K562 (cell line): Measurements from ENCODE around the gene EEF2K. TPM values are rescaled to one million over a fixed set of nuclear protein-coding genes. Genes with fewer than 3 reads are reported as not detected.

Source experiments
- ATAC-seq: fragments of 200-7000 bp; cut with Tn5 transposase; 3 replicates; pipeline ENCODE4 v1.9.1; 2020; ENCODE audit warnings: moderate library complexity
- BruUV-seq: library from RNA; stranded (reverse); fragments of 400-500 nt; replicated peaks from 2 replicates; lab custom pipeline; 2021; lab: Mats Ljungman, UMichigan
- CTCF ChIA-PET: fragments of 300-600 bp; formaldehyde crosslinking; extraction: SDS; loops from one replicate; lab custom pipeline; 2021; ENCODE audit warnings: low intra/inter-chr PET ratio; lab: Yijun Ruan, JAX
- POLR2A ChIA-PET: fragments of 300-600, 350-650 bp; sonication (Branson Sonifier 250); formaldehyde crosslinking; extraction: SDS; loops from one replicate; lab custom pipeline; 2021; ENCODE audit warnings: antibody characterized with exemption, inconsistent platforms; lab: Yijun Ruan, JAX
- DNase-seq, 4 experiments: peaks; one replicate each; pipeline versions ENCODE4 v3.0.0 to v3.0.0-alpha.2; 2011 to 2018; ENCODE audit warnings: low spot score in 3 of 4, mixed read lengths in 3 of 4; ENCODE audit errors: extremely low read depth in 1 of 4
- FAIRE-seq: peaks from 2 replicates; lab custom pipeline; 2011; peaks lifted over from hg19 to GRCh38; lab: Jason Lieb, UNC
- H2AFZ ChIP-seq: 2 replicates; pipeline ENCODE4 v1.6.0; 2011; ENCODE audit warnings: low read depth, low read length, control low read depth, inconsistent platforms
- H3K27ac ChIP-seq: fragments of 200-600 bp; 3 replicates; pipeline ENCODE4 v1.8.0; 2011; ENCODE audit warnings: low read depth, mild to moderate bottlenecking, control low read depth, inconsistent platforms, low read length, moderate library complexity, mixed read lengths; ENCODE audit errors: extremely low read depth
- H3K27me3 ChIP-seq, 2 experiments: fragments of 300-600 bp in 1 of 2; 2 replicates in 1 of 2; 3 replicates in 1 of 2; pipeline versions ENCODE4 v1.6.0 to v1.8.0; 2011; ENCODE audit warnings: inconsistent platforms in 2 of 2, low read length in 2 of 2, mild to moderate bottlenecking in 1 of 2, mixed read lengths in 1 of 2, moderate library complexity in 1 of 2; ENCODE audit not compliant: control insufficient read depth in 2 of 2, insufficient read depth in 2 of 2
- H3K36me3 ChIP-seq: fragments of 300-600 bp; 3 replicates; pipeline ENCODE4 v1.8.0; 2011; ENCODE audit warnings: mild to moderate bottlenecking, low read length, inconsistent platforms; ENCODE audit not compliant: control insufficient read depth, insufficient read depth
- H3K4me1 ChIP-seq, 2 experiments: fragments of 200-600 bp in 1 of 2; replicated peaks in 1 of 2; 2 replicates in 1 of 2; 3 replicates in 1 of 2; pipeline versions ENCODE4 v1.5.1 to v1.8.0; 2011; ENCODE audit warnings: inconsistent platforms in 2 of 2, low read length in 2 of 2, mild to moderate bottlenecking in 1 of 2, mixed read lengths in 1 of 2, moderate library complexity in 1 of 2; ENCODE audit not compliant: control insufficient read depth in 2 of 2, insufficient read depth in 2 of 2
- H3K4me2 ChIP-seq: 2 replicates; pipeline ENCODE4 v1.6.1; 2011; ENCODE audit warnings: low read length, control low read depth, inconsistent platforms, mixed read lengths; ENCODE audit not compliant: insufficient read depth
- H3K4me3 ChIP-seq: fragments of 200-600 bp; sonication (generic), shearing (Covaris generic); 2 replicates; pipeline ENCODE4 v1.5.1; 2016; ENCODE audit warnings: control low read depth, inconsistent platforms
- H3K79me2 ChIP-seq: fragments of 200-600 bp; 3 replicates; pipeline ENCODE4 v1.8.0; 2011; ENCODE audit warnings: low read length, inconsistent platforms; ENCODE audit not compliant: control insufficient read depth, insufficient read depth
- H3K9ac ChIP-seq, 2 experiments: 2 replicates each; pipeline versions ENCODE4 v1.6.0 to v1.6.1; 2011; ENCODE audit warnings: low read depth in 2 of 2, low read length in 2 of 2, control low read depth in 1 of 2, inconsistent platforms in 1 of 2, mild to moderate bottlenecking in 1 of 2, mixed read lengths in 1 of 2; ENCODE audit not compliant: insufficient read depth in 1 of 2
- H3K9me1 ChIP-seq: one replicate; pipeline ENCODE4 v1.6.0; 2011; ENCODE audit warnings: inconsistent platforms, mild to moderate bottlenecking, low read length, moderate library complexity; ENCODE audit not compliant: control insufficient read depth, insufficient read depth
- H3K9me3 ChIP-seq: replicated peaks from 2 replicates; pipeline ENCODE4 v1.5.1; 2011; ENCODE audit warnings: low read depth, low read length, inconsistent platforms; ENCODE audit not compliant: control insufficient read depth, insufficient read depth
- H4K20me1 ChIP-seq: replicated peaks from 2 replicates; pipeline ENCODE4 v1.6.1; 2011; ENCODE audit warnings: low read length, inconsistent platforms, mixed read lengths; ENCODE audit not compliant: control insufficient read depth, insufficient read depth
- CBFA2T2 ChIP-seq: fragments of 450-650 bp; conservative IDR thresholded peaks from 2 replicates; pipeline ENCODE4 v1.6.1; 2017; ENCODE audit warnings: mild to moderate bottlenecking
- MGA ChIP-seq: fragments of 450-650 bp; IDR thresholded peaks from 2 replicates; pipeline ENCODE4 v1.6.1; 2016; ENCODE audit warnings: mild to moderate bottlenecking, moderate library complexity
- RAD51 ChIP-seq: fragments of 450-650 bp; IDR thresholded peaks from 2 replicates; pipeline ENCODE4 v1.7.1; 2016; ENCODE audit warnings: low read depth, mild to moderate bottlenecking, borderline replicate concordance
- USF1 ChIP-seq: sonication (generic); formaldehyde crosslinking; IDR thresholded peaks from 2 replicates; pipeline ENCODE4 v1.9.0; 2022; ENCODE audit warnings: mild to moderate bottlenecking, missing genetic modification reagents
- VEZF1 ChIP-seq: fragments of 200-800 bp; sonication (Bioruptor generic); IDR thresholded peaks from 2 replicates; pipeline ENCODE4 v1.6.1; 2017; ENCODE audit warnings: missing genetic modification characterization, missing compliant biosample characterization
- ZNF589 ChIP-seq: fragments of 200-800 bp; sonication (Bioruptor generic); IDR thresholded peaks from 2 replicates; pipeline ENCODE4 v1.6.1; 2016; ENCODE audit warnings: low read depth, missing genetic modification characterization, missing compliant biosample characterization
- WGBS: fragments of 100-300 bp; shearing (Covaris generic); methylation state at CpG from one replicate; pipeline ENCODE4 v1.1.6; 2016; ENCODE audit warnings: low coverage, mixed read lengths; ENCODE audit not compliant: insufficient coverage; ENCODE audit errors: missing lambda C conversion rate; 5-methylcytosine and 5-hydroxymethylcytosine counted together
- in situ Hi-C: fragments of 300-500 bp; cut with MboI; formaldehyde crosslinking; loops from 4 replicates; pipeline ENCODE4 v1.15.0; 2018; ENCODE audit warnings: inconsistent platforms, mixed read lengths
- intact Hi-C: fragments of 100-400 bp; cut with micrococcal nuclease; formaldehyde crosslinking; loops from 2 replicates; pipeline ENCODE4 v1.14.2; 2022
- polyA plus RNA-seq, 8 experiments: library from polyadenylated mRNA; depleted of rRNA in 4 of 8; stranded (reverse) in 5 of 8; unstranded in 3 of 8; fragments of >200 nt; fragmentation: Nextera tagmentation in 2 of 8; fragmentation: Illumina TruSeq in 1 of 8; extraction: Ambion mirVana in 2 of 8; extraction: Trizol in 1 of 8; gene quantifications; 2 replicates each; pipeline versions ENCODE4 v1.2.1 to v1.2.3, GENCODE V29; 2011 to 2014; ENCODE audit warnings: inconsistent platforms in 1 of 8, missing spikeins in 1 of 8
- total RNA-seq, 7 experiments: library from RNA; depleted of rRNA in 6 of 7; stranded (reverse); fragments of >200 nt in 6 of 7; fragmentation: Illumina TruSeq in 2 of 7; extraction: Trizol in 2 of 7; gene quantifications; 2 replicates each; pipeline versions ENCODE4 v1.2.1 to v1.2.3, GENCODE V29; 2011 to 2021; ENCODE audit warnings: low replicate concordance in 1 of 7

Gene EEF2K
- total and polyA plus RNA-seq, 9 of the 15 experiments (the other 6 are each of a cell fraction or from before 2014, with no cell fraction given): 3.0 to 35.2 (median 12.2) TPM

- FAIRE-seq (peak; percentile 82), DNase-seq (peak; percentile 69 to 76 (median 72)), ATAC-seq (peak; percentile 83)
- peak overlapping the region; percentile 8; the same call in 1 of the 2 replicates for H3K4me2 ChIP-seq
- no peaks in the 10 kb centered on the region for H3K9me3 ChIP-seq
- in situ Hi-C loops (no loop called here), intact Hi-C loops (no loop called here)
- 83% methylated on average over 18 of the region's 18 CpGs for WGBS
- H3K27me3 ChIP-seq: no peaks in the 10 kb centered on the region
- no TSS peak for BruUV-seq
- no peak overlapping the region for H2AFZ ChIP-seq
- ChIA-PET CTCF (no interaction called here), POLR2A (no interaction called here)
- peak overlapping the region in 1 of 2 experiments; percentile 29; a peak in 2 of 4 replicates for H3K9ac ChIP-seq
- peaks cover 30 to 32% of the 10 kb centered on the region in 2 experiments for H3K4me1 ChIP-seq
- H4K20me1 ChIP-seq: peaks cover 7% of the 10 kb centered on the region
- no peaks in the 10 kb centered on the region for H3K9me1 ChIP-seq
- H3K27ac ChIP-seq: peak overlapping the region; percentile 28; the same call in 1 of the 3 replicates
- peaks cover 43% of the 10 kb centered on the region; the same call in 2 of the 3 replicates for H3K36me3 ChIP-seq
- H3K79me2 ChIP-seq: peaks cover 74% of the 10 kb centered on the region
- H3K4me3 ChIP-seq: no peak overlapping the region
- TF ChIP-seq VEZF1 (CRISPR knock-in tag) (peak; percentile 31; the same call in 1 of the 2 replicates), CBFA2T2 (peak; percentile 62), RAD51 (peak; percentile 90), ZNF589 (CRISPR knock-in tag) (no peak), MGA (peak; percentile 33; the same call in 1 of the 2 replicates), USF1 (CRISPR knock-in tag) (peak; percentile 93)
Measured at GRCh38 chr16:22217890-22218730, 12.0 kb downstream of the EEF2K start.
